Measurements from ENCODE around the gene TMIE.

The TMIE gene

DNA sequence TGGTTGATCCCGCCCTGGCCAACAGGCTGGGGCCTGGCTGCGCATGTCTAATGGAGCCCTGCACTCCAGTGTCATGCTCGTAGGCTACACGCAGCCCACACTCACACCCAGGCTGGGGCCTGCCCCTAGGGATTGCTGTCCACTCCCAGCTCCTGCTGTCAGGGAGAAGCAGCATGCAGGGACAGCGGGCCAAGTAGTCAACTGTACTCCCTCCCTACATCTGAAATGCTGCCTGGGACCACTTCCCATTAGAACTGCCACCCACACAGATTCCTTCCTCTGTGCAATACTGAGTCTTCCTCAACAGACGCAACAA lies 23.8 kb upstream of the TMIE start:
- H2AFZ ChIP-seq (ENCODE audit: low read length, unreplicated experiment): no peak overlapping the region

DNA sequence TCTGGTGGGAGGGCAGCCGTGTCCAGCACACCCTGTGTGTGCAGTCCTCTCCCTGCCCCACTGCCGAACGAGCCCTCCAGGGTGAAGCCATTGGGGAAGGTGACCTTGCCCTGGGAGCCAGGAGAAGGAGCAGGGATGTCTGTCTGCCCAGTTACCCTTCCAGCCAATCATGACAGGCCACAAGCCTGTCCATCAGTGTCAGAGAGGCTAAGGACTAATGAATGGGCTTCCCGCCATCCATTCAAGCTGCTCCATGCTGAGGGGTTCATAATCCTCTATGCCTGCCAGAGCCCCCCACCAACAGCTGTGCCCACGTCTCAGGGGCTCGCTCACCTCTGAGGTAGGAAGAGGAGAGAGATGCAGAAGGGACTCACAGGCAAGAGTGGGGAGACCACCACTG lies 22.9 kb upstream of the TMIE start:
- no peak overlapping the region for H3K4me3 ChIP-seq (ENCODE audit: low read depth, low read length)
- no peak overlapping the region for H2AFZ ChIP-seq (ENCODE audit: low read length, unreplicated experiment)
- no peaks in the 10 kb centered on the region for H3K79me2 ChIP-seq (ENCODE audit: control insufficient read depth, insufficient read depth, low read length, unreplicated experiment)
- H3K36me3 ChIP-seq (ENCODE audit: insufficient read depth, low read length): no peaks in the 10 kb centered on the region
- no peaks in the 10 kb centered on the region for H3K27me3 ChIP-seq (ENCODE audit: insufficient read depth, low read length)
- H3K27ac ChIP-seq (ENCODE audit: low read depth, low read length): no peak overlapping the region
- no peaks in the 10 kb centered on the region for H3K4me1 ChIP-seq (ENCODE audit: control insufficient read depth, insufficient read depth, low read length, unreplicated experiment)

More for the DNA sequence above, 23.8 kb upstream of the TMIE start:
- H3K27ac ChIP-seq (ENCODE audit: low read depth, low read length): no peak overlapping the region
- no peaks in the 10 kb centered on the region for H3K27me3 ChIP-seq (ENCODE audit: insufficient read depth, low read length)
- H3K4me1 ChIP-seq (ENCODE audit: control insufficient read depth, insufficient read depth, low read length, unreplicated experiment): no peaks in the 10 kb centered on the region
- no peak overlapping the region for H3K4me3 ChIP-seq (ENCODE audit: low read depth, low read length)
- no peaks in the 10 kb centered on the region for H3K79me2 ChIP-seq (ENCODE audit: control insufficient read depth, insufficient read depth, low read length, unreplicated experiment)
- H3K36me3 ChIP-seq (ENCODE audit: insufficient read depth, low read length): no peaks in the 10 kb centered on the region

DNA sequence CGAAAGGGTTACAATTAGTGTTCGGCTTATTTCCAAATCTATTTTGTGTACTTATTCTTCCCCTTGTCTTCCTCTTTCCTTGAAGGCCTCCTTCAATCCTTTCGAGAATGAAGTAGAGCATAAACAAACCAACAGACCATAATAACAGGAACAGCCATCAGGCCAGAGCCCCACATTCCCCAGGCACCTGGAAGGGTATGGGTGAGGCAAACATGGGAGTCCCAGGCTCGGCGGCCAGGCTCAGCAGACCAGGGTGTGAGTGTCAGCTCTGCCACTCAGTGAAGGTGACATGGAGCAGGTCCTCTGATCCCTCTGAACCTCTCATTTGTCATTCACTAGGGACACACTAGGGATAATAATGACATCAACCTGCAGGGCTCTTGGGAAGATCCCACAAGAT lies 21.5 kb upstream of the TMIE start:
- no peak overlapping the region for H3K4me3 ChIP-seq (ENCODE audit: low read depth, low read length)
- no peaks in the 10 kb centered on the region for H3K36me3 ChIP-seq (ENCODE audit: insufficient read depth, low read length)
- no peak overlapping the region for H2AFZ ChIP-seq (ENCODE audit: low read length, unreplicated experiment)
- H3K27me3 ChIP-seq (ENCODE audit: insufficient read depth, low read length): no peaks in the 10 kb centered on the region
- H3K79me2 ChIP-seq (ENCODE audit: control insufficient read depth, insufficient read depth, low read length, unreplicated experiment): no peaks in the 10 kb centered on the region
- no peaks in the 10 kb centered on the region for H3K4me1 ChIP-seq (ENCODE audit: control insufficient read depth, insufficient read depth, low read length, unreplicated experiment)
- H3K27ac ChIP-seq (ENCODE audit: low read depth, low read length): no peak overlapping the region

DNA sequence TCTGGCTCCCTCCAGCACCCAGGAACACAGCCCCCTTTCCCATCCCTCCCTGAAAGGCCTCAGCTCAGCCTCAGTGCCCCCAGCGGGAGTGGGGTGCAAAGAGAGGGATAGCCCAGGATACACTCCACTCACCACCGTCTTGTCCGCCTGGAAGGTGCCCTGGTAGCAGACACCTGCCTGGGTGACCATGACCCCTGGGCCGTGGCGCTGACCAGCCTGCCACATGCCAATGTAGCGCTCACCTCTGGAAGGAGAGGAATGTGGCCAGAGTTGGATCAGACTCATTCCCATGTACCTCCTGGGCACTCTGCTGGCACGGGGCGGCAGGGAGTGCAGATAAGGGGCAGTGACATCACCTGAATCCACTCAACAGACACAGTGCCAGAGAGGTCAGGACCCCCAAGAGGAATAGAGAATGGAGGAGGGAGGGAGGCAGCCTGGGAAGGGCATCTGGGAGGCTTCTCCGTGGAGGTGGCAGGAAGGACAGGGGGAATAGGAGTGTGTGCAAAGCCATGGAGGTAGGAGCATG lies 20.8 kb upstream of the TMIE start:
- no peak overlapping the region for H3K4me3 ChIP-seq (ENCODE audit: low read depth, low read length)
- H3K4me1 ChIP-seq (ENCODE audit: control insufficient read depth, insufficient read depth, low read length, unreplicated experiment): no peaks in the 10 kb centered on the region
- no peaks in the 10 kb centered on the region for H3K27me3 ChIP-seq (ENCODE audit: insufficient read depth, low read length)
- no peaks in the 10 kb centered on the region for H3K79me2 ChIP-seq (ENCODE audit: control insufficient read depth, insufficient read depth, low read length, unreplicated experiment)
- no peak overlapping the region for H2AFZ ChIP-seq (ENCODE audit: low read length, unreplicated experiment)
- no peak overlapping the region for H3K27ac ChIP-seq (ENCODE audit: low read depth, low read length)
- H3K36me3 ChIP-seq (ENCODE audit: insufficient read depth, low read length): no peaks in the 10 kb centered on the region

DNA sequence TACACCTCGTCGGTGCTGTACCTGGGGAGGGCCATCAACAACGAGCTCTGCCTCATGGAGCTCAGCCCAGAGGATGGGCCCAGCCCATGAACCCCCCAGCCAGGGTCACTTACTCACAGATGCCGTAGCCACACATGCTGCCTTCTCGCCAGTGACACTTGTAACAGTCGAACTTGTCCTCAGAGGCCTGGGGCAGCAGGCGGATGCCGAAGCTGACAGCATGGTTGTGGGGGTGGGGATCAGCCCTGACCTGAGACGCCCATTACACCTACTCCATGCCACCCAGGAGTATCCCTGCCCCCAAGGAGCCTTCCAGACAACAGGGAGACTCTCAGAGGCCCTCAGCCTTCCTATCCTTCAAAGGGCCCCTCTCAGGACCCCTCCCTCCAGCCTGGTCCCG lies 19.8 kb upstream of the TMIE start:
- Histone ChIP-seq H2AFZ (ENCODE audit: low read length, unreplicated experiment) (no peak overlapping the region), H3K79me2 (ENCODE audit: control insufficient read depth, insufficient read depth, low read length, unreplicated experiment) (no peaks in the 10 kb centered on the region), H3K4me3 (ENCODE audit: low read depth, low read length) (no peak overlapping the region), H3K27ac (ENCODE audit: low read depth, low read length) (no peak overlapping the region), H3K4me1 (ENCODE audit: control insufficient read depth, insufficient read depth, low read length, unreplicated experiment) (no peaks in the 10 kb centered on the region), H3K36me3 (ENCODE audit: insufficient read depth, low read length) (no peaks in the 10 kb centered on the region), H3K27me3 (ENCODE audit: insufficient read depth, low read length) (no peaks in the 10 kb centered on the region)

DNA sequence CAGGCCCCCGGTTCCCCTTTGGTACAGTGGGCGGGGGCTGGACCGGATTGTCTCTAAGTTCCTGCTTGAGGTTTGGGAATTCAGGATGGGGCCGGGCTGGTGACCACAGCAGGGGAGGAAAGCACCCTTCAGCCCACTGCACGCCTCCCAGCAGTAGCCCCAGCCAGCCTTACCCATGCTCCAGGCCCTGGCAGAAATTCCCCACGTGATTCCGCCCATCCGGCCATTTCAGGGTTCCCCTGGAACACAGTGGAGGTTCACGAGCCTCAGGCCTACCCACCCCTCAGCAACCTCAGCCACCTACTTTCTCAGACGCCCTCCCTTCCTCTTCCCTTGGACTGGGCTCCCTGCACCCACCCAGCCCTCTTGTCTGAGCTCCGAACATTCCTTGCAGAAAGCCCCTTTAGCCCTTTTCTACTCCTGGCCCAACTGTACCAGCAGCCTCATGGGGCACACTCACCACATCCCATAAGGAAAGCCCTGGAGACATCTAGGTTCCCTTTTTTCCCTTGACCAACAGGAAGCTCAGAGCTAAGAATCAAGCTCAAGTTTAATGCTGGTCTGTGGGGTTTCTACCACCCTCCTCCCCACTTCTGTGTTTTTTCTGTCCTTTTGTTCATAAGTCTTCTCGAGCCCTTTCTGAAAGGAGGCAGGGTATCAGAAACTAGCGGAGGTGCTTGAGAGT lies 19.2 kb upstream of the TMIE start:
- no peak overlapping the region for H3K27ac ChIP-seq (ENCODE audit: low read depth, low read length)
- H3K4me3 ChIP-seq (ENCODE audit: low read depth, low read length): no peak overlapping the region
- H3K27me3 ChIP-seq (ENCODE audit: insufficient read depth, low read length): no peaks in the 10 kb centered on the region
- H3K79me2 ChIP-seq (ENCODE audit: control insufficient read depth, insufficient read depth, low read length, unreplicated experiment): no peaks in the 10 kb centered on the region
- H3K4me1 ChIP-seq (ENCODE audit: control insufficient read depth, insufficient read depth, low read length, unreplicated experiment): no peaks in the 10 kb centered on the region
- H3K36me3 ChIP-seq (ENCODE audit: insufficient read depth, low read length): no peaks in the 10 kb centered on the region
- no peak overlapping the region for H2AFZ ChIP-seq (ENCODE audit: low read length, unreplicated experiment)

DNA sequence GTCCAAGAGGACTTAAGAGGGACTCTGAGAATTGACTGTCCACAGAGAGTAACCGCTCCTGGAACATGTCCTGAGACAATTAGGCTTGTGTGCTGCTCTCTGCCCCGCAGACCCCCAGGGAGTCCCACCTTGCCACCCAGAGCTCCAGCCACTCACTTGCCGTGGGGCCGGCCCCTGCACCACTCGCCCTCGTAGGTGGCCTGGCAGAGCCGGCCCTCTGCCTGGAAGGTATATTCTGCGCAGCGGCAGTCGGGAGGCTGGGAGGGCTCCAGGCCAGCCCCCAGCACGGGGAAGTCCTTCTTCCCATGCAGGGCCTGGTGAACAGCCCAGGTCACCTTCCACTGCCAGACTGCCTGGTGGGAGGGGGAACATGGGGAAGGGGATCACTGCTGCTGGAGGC lies 18.2 kb upstream of the TMIE start:
- no peaks in the 10 kb centered on the region for H3K4me1 ChIP-seq (ENCODE audit: control insufficient read depth, insufficient read depth, low read length, unreplicated experiment)
- no peak overlapping the region for H3K4me3 ChIP-seq (ENCODE audit: low read depth, low read length)
- no peaks in the 10 kb centered on the region for H3K27me3 ChIP-seq (ENCODE audit: insufficient read depth, low read length)
- H3K79me2 ChIP-seq (ENCODE audit: control insufficient read depth, insufficient read depth, low read length, unreplicated experiment): no peaks in the 10 kb centered on the region
- H3K27ac ChIP-seq (ENCODE audit: low read depth, low read length): no peak overlapping the region
- no peaks in the 10 kb centered on the region for H3K36me3 ChIP-seq (ENCODE audit: insufficient read depth, low read length)
- H2AFZ ChIP-seq (ENCODE audit: low read length, unreplicated experiment): no peak overlapping the region

DNA sequence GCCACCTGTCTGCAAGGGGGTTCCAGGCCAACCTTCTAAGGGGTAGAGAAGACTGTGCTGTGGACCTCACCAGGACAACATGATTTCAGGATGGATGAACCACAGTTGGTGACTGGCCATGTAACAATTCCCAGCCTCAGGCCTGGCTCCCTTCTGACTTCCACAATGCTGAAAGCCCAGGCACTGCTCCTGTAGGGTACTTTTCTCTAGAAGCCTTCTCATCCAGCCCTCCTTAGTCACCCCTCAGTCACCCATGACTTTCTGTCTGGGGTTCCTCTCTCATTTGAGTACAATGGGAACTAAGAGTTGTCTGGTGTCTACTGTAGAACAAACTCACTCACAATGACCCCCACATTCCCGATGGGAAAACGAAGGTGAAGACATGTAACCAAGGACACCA lies 16.3 kb upstream of the TMIE start:
- no peaks in the 10 kb centered on the region for H3K4me1 ChIP-seq (ENCODE audit: control insufficient read depth, insufficient read depth, low read length, unreplicated experiment)
- no peak overlapping the region for H3K27ac ChIP-seq (ENCODE audit: low read depth, low read length)
- H3K79me2 ChIP-seq (ENCODE audit: control insufficient read depth, insufficient read depth, low read length, unreplicated experiment): no peaks in the 10 kb centered on the region
- H2AFZ ChIP-seq (ENCODE audit: low read length, unreplicated experiment): no peak overlapping the region
- H3K36me3 ChIP-seq (ENCODE audit: insufficient read depth, low read length): no peaks in the 10 kb centered on the region
- H3K4me3 ChIP-seq (ENCODE audit: low read depth, low read length): no peak overlapping the region
- no peaks in the 10 kb centered on the region for H3K27me3 ChIP-seq (ENCODE audit: insufficient read depth, low read length)

DNA sequence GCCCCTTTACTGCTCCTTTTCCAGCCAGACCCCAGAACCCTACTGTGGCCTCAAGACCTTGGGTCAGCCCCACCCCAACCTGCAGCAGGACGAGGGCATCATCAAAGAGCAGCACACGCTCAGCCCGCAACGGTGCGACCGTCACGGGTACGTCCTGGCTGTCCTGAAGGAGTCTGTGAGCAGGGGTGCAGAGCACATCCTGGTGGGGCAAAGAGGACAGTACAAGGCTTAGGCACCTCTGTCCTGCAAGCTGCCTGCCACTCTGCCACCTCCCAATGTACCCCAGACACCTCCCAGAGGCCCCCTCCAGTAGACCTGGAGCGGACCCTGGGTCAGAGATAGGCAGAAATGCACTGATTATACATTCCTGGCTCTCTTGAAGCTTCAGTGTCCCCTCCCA lies 15.7 kb upstream of the TMIE start:
- H3K4me3 ChIP-seq (ENCODE audit: low read depth, low read length): no peak overlapping the region
- H3K36me3 ChIP-seq (ENCODE audit: insufficient read depth, low read length): no peaks in the 10 kb centered on the region
- no peak overlapping the region for H3K27ac ChIP-seq (ENCODE audit: low read depth, low read length)
- H2AFZ ChIP-seq (ENCODE audit: low read length, unreplicated experiment): no peak overlapping the region
- H3K27me3 ChIP-seq (ENCODE audit: insufficient read depth, low read length): no peaks in the 10 kb centered on the region
- no peaks in the 10 kb centered on the region for H3K79me2 ChIP-seq (ENCODE audit: control insufficient read depth, insufficient read depth, low read length, unreplicated experiment)
- H3K4me1 ChIP-seq (ENCODE audit: control insufficient read depth, insufficient read depth, low read length, unreplicated experiment): no peaks in the 10 kb centered on the region

DNA sequence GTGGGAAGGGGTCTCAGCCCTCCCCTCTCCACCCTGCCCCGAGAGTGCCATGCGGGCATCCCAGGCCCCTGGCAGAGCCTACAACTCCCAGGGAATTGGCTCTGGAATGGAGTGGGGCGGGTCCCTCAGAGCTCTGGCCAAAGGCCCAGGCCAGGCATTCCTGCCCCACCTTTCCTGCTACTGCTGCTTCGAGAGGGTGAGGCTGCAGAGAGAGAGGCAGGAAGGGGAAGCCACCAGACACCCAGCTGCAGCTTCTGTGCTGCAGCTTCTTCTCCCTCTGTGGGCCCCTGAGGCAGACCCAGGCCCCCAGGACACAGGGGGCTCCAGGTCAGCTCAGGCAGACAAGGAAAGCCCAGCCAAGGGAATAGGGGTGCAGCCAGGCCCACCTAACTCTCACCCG lies 10.4 kb upstream of the TMIE start:
- no peaks in the 10 kb centered on the region for H3K79me2 ChIP-seq (ENCODE audit: control insufficient read depth, insufficient read depth, low read length, unreplicated experiment)
- no peaks in the 10 kb centered on the region for H3K36me3 ChIP-seq (ENCODE audit: insufficient read depth, low read length)
- peaks cover 8% of the 10 kb centered on the region for H3K4me1 ChIP-seq (ENCODE audit: control insufficient read depth, insufficient read depth, low read length, unreplicated experiment)
- no peak overlapping the region for H2AFZ ChIP-seq (ENCODE audit: low read length, unreplicated experiment)
- H3K27ac ChIP-seq (ENCODE audit: low read depth, low read length): no peak overlapping the region
- no peaks in the 10 kb centered on the region for H3K27me3 ChIP-seq (ENCODE audit: insufficient read depth, low read length)
- no peak overlapping the region for H3K4me3 ChIP-seq (ENCODE audit: low read depth, low read length)

DNA sequence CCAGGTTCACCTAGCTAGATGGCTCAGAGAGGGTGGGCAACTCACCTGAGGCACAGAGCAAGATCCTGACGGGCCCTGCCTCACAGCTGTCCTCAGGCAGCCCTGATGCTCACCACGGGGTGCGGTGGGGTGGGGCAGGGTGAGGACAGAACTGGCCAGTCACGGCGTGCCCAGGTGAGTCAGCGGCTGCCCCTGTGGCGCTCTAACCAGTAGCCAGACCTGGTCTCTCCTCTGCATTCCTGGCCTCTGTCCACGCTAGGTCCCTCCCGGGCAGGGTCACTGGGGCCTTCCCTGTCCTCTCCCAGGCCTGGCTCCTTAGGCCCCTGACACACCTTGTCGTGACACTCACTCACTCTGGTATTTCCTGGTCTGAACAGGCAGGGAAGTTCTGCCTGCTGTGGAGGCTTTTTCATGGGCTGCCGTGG lies 8.6 kb upstream of the TMIE start:
- Histone ChIP-seq H3K79me2 (ENCODE audit: control insufficient read depth, insufficient read depth, low read length, unreplicated experiment) (no peaks in the 10 kb centered on the region), H3K4me3 (ENCODE audit: low read depth, low read length) (peak overlapping the region; percentile 86), H3K4me1 (ENCODE audit: control insufficient read depth, insufficient read depth, low read length, unreplicated experiment) (peaks cover 8% of the 10 kb centered on the region), H2AFZ (ENCODE audit: low read length, unreplicated experiment) (no peak overlapping the region), H3K27ac (ENCODE audit: low read depth, low read length) (no peak overlapping the region), H3K36me3 (ENCODE audit: insufficient read depth, low read length) (no peaks in the 10 kb centered on the region), H3K27me3 (ENCODE audit: insufficient read depth, low read length) (no peaks in the 10 kb centered on the region)
